H1 (cell line): ENCODE results near the gene SURF4. TPM values are rescaled to one million over a fixed set of nuclear protein-coding genes. Genes with fewer than 3 reads are reported as not detected.

ENCODE experiments used
- polyA plus RNA-seq, 7 experiments: library from polyadenylated mRNA; depleted of rRNA in 3 of 7; stranded (reverse) in 5 of 7; unstranded in 2 of 7; fragments of >200 nt in 5 of 7; fragments of 200-250 nt in 2 of 7; gene quantifications; 1 replicate in 5 of 7; 2 replicates in 1 of 7; 4 replicates in 1 of 7; pipeline versions ENCODE4 v1.2.1 to v1.2.3, GENCODE V29; 2011 to 2013; ENCODE audit warnings: missing spikeins in 2 of 7, mixed read lengths in 2 of 7
- total RNA-seq: library from RNA; stranded (reverse); fragmentation: NEBNext Ultra II Directional; extraction: Animal tissue kit (Norgen Biotek cat#: 25700); gene quantifications from 2 replicates; pipeline ENCODE4 v1.2.1, GENCODE V29; 2021
- TF ChIP-seq, protein P1 (sequence below): fragments of 300-600 bp; sonication (generic); IDR thresholded peaks from 2 replicates; pipeline ENCODE4 v1.7.1; 2012; ENCODE audit warnings: low read length, moderate library complexity, mild to moderate bottlenecking, inconsistent platforms; ENCODE audit not compliant: insufficient replicate concordance

The SURF4 gene
- total and polyA plus RNA-seq, 2 of the 8 experiments (the other 6 are each of a cell fraction or from before 2014, with no cell fraction given): 176 to 182 TPM

DNA sequence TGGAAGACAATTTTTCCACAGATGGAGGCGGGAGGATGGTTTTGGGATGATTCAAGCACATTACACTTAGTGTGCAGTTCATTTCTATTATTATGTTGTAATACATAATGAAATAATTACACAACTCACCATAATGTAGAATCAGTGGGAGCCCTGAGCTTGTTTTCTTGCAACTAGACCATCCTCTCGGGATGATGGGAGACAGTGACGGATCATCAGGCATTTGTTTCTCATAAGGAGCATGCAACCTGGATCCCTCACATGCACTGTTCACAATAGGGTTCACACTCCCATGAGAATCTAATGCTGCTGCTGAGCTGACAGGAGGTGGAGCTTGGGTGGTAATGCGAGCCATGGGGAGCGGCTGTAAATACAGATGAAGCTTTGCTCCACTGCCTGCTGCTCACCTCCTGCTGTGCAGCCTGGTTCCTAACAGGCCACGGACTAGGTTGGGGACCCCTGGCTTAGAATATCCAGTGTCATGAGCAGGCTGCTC, 1.9 kb upstream of the SURF4 start (continued):
- TF ChIP-seq, protein P1, sequence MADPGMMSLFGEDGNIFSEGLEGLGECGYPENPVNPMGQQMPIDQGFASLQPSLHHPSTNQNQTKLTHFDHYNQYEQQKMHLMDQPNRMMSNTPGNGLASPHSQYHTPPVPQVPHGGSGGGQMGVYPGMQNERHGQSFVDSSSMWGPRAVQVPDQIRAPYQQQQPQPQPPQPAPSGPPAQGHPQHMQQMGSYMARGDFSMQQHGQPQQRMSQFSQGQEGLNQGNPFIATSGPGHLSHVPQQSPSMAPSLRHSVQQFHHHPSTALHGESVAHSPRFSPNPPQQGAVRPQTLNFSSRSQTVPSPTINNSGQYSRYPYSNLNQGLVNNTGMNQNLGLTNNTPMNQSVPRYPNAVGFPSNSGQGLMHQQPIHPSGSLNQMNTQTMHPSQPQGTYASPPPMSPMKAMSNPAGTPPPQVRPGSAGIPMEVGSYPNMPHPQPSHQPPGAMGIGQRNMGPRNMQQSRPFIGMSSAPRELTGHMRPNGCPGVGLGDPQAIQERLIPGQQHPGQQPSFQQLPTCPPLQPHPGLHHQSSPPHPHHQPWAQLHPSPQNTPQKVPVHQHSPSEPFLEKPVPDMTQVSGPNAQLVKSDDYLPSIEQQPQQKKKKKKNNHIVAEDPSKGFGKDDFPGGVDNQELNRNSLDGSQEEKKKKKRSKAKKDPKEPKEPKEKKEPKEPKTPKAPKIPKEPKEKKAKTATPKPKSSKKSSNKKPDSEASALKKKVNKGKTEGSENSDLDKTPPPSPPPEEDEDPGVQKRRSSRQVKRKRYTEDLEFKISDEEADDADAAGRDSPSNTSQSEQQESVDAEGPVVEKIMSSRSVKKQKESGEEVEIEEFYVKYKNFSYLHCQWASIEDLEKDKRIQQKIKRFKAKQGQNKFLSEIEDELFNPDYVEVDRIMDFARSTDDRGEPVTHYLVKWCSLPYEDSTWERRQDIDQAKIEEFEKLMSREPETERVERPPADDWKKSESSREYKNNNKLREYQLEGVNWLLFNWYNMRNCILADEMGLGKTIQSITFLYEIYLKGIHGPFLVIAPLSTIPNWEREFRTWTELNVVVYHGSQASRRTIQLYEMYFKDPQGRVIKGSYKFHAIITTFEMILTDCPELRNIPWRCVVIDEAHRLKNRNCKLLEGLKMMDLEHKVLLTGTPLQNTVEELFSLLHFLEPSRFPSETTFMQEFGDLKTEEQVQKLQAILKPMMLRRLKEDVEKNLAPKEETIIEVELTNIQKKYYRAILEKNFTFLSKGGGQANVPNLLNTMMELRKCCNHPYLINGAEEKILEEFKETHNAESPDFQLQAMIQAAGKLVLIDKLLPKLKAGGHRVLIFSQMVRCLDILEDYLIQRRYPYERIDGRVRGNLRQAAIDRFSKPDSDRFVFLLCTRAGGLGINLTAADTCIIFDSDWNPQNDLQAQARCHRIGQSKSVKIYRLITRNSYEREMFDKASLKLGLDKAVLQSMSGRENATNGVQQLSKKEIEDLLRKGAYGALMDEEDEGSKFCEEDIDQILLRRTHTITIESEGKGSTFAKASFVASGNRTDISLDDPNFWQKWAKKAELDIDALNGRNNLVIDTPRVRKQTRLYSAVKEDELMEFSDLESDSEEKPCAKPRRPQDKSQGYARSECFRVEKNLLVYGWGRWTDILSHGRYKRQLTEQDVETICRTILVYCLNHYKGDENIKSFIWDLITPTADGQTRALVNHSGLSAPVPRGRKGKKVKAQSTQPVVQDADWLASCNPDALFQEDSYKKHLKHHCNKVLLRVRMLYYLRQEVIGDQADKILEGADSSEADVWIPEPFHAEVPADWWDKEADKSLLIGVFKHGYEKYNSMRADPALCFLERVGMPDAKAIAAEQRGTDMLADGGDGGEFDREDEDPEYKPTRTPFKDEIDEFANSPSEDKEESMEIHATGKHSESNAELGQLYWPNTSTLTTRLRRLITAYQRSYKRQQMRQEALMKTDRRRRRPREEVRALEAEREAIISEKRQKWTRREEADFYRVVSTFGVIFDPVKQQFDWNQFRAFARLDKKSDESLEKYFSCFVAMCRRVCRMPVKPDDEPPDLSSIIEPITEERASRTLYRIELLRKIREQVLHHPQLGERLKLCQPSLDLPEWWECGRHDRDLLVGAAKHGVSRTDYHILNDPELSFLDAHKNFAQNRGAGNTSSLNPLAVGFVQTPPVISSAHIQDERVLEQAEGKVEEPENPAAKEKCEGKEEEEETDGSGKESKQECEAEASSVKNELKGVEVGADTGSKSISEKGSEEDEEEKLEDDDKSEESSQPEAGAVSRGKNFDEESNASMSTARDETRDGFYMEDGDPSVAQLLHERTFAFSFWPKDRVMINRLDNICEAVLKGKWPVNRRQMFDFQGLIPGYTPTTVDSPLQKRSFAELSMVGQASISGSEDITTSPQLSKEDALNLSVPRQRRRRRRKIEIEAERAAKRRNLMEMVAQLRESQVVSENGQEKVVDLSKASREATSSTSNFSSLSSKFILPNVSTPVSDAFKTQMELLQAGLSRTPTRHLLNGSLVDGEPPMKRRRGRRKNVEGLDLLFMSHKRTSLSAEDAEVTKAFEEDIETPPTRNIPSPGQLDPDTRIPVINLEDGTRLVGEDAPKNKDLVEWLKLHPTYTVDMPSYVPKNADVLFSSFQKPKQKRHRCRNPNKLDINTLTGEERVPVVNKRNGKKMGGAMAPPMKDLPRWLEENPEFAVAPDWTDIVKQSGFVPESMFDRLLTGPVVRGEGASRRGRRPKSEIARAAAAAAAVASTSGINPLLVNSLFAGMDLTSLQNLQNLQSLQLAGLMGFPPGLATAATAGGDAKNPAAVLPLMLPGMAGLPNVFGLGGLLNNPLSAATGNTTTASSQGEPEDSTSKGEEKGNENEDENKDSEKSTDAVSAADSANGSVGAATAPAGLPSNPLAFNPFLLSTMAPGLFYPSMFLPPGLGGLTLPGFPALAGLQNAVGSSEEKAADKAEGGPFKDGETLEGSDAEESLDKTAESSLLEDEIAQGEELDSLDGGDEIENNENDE: no peak
- TF ChIP-seq, all 59 proteins: peak for 0
